ENCODE data around the gene GRK6. TPM values are rescaled to one million over a fixed set of nuclear protein-coding genes. Genes with fewer than 3 reads are reported as not detected.

The GRK6 gene
- total RNA-seq, 1 donor from 2014 or later = 59.4 TPM

DNA sequence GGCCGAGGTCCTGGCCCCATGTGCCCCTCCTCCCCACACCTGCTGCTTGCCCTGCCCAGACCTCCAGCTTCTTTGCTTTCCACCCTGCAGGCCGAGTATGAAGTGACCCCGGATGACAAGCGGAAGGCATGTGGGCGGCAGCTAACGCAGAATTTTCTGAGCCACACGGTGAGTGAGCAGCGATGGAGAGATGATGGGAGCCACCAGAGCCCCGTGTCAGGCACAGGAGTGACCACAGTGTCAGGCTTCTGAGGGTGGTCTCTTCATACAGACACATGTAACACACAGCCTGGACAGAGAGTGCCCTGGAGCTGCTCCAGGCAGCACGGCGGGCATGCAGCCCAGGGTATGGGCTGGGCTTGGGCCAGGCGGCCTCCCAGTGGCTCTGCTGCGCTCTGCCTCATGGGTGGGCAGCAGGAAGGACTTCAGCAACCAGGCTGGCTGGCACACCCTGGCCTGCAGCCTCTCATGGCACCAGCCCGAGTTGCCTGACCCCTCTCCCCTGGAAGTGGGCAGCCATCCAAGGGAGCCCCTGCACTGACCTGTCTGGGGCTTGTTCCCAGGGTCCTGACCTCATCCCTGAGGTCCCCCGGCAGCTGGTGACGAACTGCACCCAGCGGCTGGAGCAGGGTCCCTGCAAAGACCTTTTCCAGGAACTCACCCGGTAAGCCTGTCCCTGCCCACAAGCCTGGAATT is 5.8 kb downstream of the GRK6 start:
- Histone ChIP-seq H3K4me1 (peaks cover 56% of the 10 kb centered on the region), H3K36me3 (peaks cover 64% of the 10 kb centered on the region), H3K27me3 (ENCODE audit: low read depth) (no peaks in the 10 kb centered on the region), H3K4me3 (no peak overlapping the region), H3K27ac (peak overlapping the region; percentile 90), H3K9me3 (no peaks in the 10 kb centered on the region)
- DNase-seq = no peak
- TF ChIP-seq, protein P1, sequence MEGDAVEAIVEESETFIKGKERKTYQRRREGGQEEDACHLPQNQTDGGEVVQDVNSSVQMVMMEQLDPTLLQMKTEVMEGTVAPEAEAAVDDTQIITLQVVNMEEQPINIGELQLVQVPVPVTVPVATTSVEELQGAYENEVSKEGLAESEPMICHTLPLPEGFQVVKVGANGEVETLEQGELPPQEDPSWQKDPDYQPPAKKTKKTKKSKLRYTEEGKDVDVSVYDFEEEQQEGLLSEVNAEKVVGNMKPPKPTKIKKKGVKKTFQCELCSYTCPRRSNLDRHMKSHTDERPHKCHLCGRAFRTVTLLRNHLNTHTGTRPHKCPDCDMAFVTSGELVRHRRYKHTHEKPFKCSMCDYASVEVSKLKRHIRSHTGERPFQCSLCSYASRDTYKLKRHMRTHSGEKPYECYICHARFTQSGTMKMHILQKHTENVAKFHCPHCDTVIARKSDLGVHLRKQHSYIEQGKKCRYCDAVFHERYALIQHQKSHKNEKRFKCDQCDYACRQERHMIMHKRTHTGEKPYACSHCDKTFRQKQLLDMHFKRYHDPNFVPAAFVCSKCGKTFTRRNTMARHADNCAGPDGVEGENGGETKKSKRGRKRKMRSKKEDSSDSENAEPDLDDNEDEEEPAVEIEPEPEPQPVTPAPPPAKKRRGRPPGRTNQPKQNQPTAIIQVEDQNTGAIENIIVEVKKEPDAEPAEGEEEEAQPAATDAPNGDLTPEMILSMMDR (IDR thresholded peaks at IDR 0.05) = no peak
- no peak for ATAC-seq
- intact Hi-C loops (cut with DNase I) = no loop called here

- DNase-seq (no peak), ATAC-seq (no peak)
- Histone ChIP-seq H3K27ac (no peak overlapping the region), H3K4me3 (no peak overlapping the region), H3K4me1 (peaks cover 48% of the 10 kb centered on the region), H3K36me3 (peaks cover 72% of the 10 kb centered on the region), H3K27me3 (ENCODE audit: low read depth) (no peaks in the 10 kb centered on the region), H3K9me3 (no peaks in the 10 kb centered on the region)
- intact Hi-C loops (cut with DNase I) = no loop called here
- TF ChIP-seq, protein P1 (IDR thresholded peaks at IDR 0.05) = no peak
Observed at GRCh38 chr5:177432839-177433657, 6.6 kb downstream of the GRK6 start.

DNA sequence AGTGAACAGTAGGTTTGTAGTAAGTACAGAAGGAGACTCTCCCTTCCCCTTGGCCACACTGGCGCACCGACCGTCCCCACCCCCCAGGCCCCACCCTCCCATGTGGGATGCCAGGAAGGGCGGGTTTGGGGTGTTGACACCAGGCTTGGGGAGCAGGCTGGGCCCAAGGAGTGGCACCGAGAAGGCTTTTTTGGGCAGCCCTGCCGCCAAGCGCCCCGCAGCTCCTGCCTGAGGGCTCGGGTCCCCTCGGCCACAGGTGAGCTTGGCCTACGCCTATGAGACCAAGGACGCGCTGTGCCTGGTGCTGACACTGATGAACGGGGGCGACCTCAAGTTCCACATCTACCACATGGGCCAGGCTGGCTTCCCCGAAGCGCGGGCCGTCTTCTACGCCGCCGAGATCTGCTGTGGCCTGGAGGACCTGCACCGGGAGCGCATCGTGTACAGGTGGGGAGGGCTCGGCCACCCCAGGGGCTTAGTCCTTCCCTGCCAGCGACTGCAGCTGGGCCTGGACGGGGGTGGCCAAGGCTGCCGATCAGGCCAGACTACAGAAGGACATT is 7.3 kb downstream of the GRK6 start:
- H3K9me3 ChIP-seq = no peaks in the 10 kb centered on the region
- H3K36me3 ChIP-seq = peaks cover 78% of the 10 kb centered on the region
- peaks cover 42% of the 10 kb centered on the region for H3K4me1 ChIP-seq
- no peak for DNase-seq
- no peak overlapping the region for H3K4me3 ChIP-seq
- H3K27me3 ChIP-seq (ENCODE audit: low read depth) = no peaks in the 10 kb centered on the region
- intact Hi-C loops (cut with DNase I) = no loop called here
- H3K27ac ChIP-seq = no peak overlapping the region
- ATAC-seq = no peak
- TF ChIP-seq, protein P1 (IDR thresholded peaks at IDR 0.05) = no peak

- TF ChIP-seq, protein P1 (IDR thresholded peaks at IDR 0.05) = no peak
- Histone ChIP-seq H3K36me3 (peaks cover 82% of the 10 kb centered on the region), H3K27me3 (ENCODE audit: low read depth) (no peaks in the 10 kb centered on the region), H3K4me1 (peaks cover 35% of the 10 kb centered on the region), H3K9me3 (no peaks in the 10 kb centered on the region), H3K4me3 (no peak overlapping the region), H3K27ac (no peak overlapping the region)
- ATAC-seq = no peak
- no peak for DNase-seq
- intact Hi-C loops (cut with DNase I) = no loop called here
Observed at GRCh38 chr5:177434437-177434836, 8.0 kb downstream of the GRK6 start.

DNA sequence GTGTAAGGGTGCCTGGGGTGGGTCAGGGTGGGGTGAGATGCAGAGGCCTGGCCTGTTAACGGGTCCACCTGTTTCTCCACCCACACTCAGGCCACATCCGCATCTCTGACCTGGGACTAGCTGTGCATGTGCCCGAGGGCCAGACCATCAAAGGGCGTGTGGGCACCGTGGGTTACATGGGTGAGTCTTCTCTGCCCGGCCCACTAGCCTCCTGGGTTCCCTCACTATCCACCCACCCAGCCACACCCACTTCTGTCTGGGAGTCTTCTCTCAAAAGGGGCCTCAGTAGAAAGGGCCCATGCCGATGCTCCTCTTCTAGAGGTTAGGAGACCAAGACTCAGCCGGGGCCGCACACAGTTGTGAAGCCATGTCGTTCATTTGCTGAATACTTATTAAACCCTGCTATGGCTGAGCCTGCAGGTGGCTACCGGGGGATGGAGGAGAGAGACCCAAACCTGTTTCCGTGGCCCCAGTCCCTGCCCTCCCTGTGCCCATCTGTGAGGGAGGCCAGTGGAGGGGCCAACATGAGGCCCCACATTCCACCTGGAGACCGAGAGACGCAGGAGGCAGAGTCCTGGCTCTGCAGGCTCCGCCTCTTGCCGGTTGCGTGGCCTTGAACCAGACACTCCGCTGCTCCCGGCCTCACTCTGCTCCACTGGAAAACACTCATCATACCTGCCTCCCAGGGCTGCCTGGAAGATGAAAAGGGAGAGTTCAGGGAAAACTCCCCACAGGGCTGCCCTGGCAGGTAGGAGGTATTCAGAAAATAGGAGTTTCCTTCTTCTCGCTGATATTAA is 8.7 kb downstream of the GRK6 start:
- TF ChIP-seq, protein P1 (IDR thresholded peaks at IDR 0.05) = no peak
- peaks cover 28% of the 10 kb centered on the region for H3K4me1 ChIP-seq
- no peak overlapping the region for H3K4me3 ChIP-seq
- no peak overlapping the region for H3K27ac ChIP-seq
- ATAC-seq = no peak
- no peaks in the 10 kb centered on the region for H3K27me3 ChIP-seq (ENCODE audit: low read depth)
- intact Hi-C loops (cut with DNase I) = no loop called here
- no peak for DNase-seq
- no peaks in the 10 kb centered on the region for H3K9me3 ChIP-seq
- peaks cover 87% of the 10 kb centered on the region for H3K36me3 ChIP-seq

All from lower lobe of right lung (tissue), 2 donors.